HUES48 (cell line): ENCODE results near the gene RP9.
"Not testable (repeated sequence)": the region's sequence is repeated elsewhere in the genome, so short reads cannot be mapped to it uniquely, and the experiment has no call there.

Experiments used
- H3K27ac ChIP-seq: one replicate; pipeline ENCODE4 v1.7.0; 2013; ENCODE audit warnings: low read depth, low read length, inconsistent platforms
- H3K27me3 ChIP-seq: 2 replicates; pipeline ENCODE4 v1.6.1; 2013; ENCODE audit warnings: mild to moderate bottlenecking, low read length; ENCODE audit not compliant: control insufficient read depth, insufficient read depth
- H3K36me3 ChIP-seq: 2 replicates; pipeline ENCODE4 v1.6.1; 2013; ENCODE audit warnings: low read length; ENCODE audit not compliant: control insufficient read depth, insufficient read depth
- H3K4me1 ChIP-seq: 2 replicates; pipeline ENCODE4 v1.6.1; 2013; ENCODE audit warnings: mild to moderate bottlenecking, low read length; ENCODE audit not compliant: control insufficient read depth, insufficient read depth
- H3K4me3 ChIP-seq: 2 replicates; pipeline ENCODE4 v1.5.1; 2013; ENCODE audit warnings: mild to moderate bottlenecking, low read depth, low read length
- H3K9ac ChIP-seq: 2 replicates; pipeline ENCODE4 v1.6.1; 2013; ENCODE audit warnings: mild to moderate bottlenecking, low read depth, low read length, moderate library complexity
- H3K9me3 ChIP-seq: 2 replicates; pipeline ENCODE4 v1.6.1; 2013; ENCODE audit warnings: low read length; ENCODE audit not compliant: control insufficient read depth, insufficient read depth

The RP9 gene

GRCh38 chr7:33101906-33102305, 7.3 kb downstream of the RP9 start:
- no peak overlapping the region for H3K9ac ChIP-seq
- no peaks in the 10 kb centered on the region for H3K9me3 ChIP-seq
- no peak overlapping the region for H3K27ac ChIP-seq
- no peak overlapping the region for H3K4me3 ChIP-seq
- H3K27me3 ChIP-seq = no peaks in the 10 kb centered on the region
- H3K36me3 ChIP-seq = peaks cover 53% of the 10 kb centered on the region
- H3K4me1 ChIP-seq = peaks cover under 1% of the 10 kb centered on the region; the same call in 1 of the 2 replicates

- H3K27ac ChIP-seq = no peak overlapping the region
- H3K4me3 ChIP-seq = no peak overlapping the region
- no peaks in the 10 kb centered on the region for H3K9me3 ChIP-seq
- no peaks in the 10 kb centered on the region for H3K4me1 ChIP-seq
- H3K27me3 ChIP-seq = no peaks in the 10 kb centered on the region
- peaks cover 64% of the 10 kb centered on the region for H3K36me3 ChIP-seq
- H3K9ac ChIP-seq = no peak overlapping the region
These were observed 8.4 kb downstream of the RP9 start for GRCh38 chr7:33100770-33101169.

DNA sequence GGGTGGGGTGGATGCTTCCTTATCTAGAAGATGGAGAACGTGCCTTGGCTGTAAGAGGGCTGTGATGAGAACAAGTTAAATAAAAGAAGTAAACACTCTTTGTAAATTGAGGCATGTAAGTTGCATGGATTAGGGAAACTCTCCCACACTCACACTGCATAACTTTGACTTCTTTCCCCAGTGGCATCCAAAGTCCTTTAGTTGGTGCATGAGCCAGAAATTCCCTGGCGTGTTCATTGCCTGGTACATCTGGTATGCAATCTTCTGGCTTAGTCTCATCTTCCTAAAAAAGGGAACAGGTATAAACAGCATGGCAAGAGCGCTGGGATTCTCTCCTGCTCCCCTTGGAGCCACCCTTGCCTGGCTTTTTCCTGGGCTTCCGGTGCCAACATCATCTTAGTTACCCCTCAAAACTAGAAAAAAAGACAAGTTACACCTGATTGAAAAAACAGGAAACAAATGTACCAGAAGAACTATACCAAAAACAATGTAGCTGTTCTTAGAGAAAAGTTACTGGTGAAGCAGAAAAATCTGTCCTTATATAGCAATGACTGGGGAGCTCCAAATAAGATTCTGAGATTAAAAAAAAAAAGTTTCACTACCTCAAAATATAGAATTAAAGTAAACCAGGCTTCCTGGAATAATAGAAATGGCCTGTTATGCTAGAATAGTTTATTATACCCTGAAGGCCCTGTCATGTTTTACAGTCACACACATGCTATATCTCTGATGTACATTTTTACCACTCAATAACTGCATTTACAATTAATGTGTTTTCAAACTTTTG, 9.9 kb downstream of the RP9 start:
- H3K36me3 ChIP-seq = peaks cover 77% of the 10 kb centered on the region
- no peaks in the 10 kb centered on the region for H3K27me3 ChIP-seq
- H3K9me3 ChIP-seq = no peaks in the 10 kb centered on the region
- H3K9ac ChIP-seq = no peak overlapping the region
- no peak overlapping the region for H3K4me3 ChIP-seq
- no peaks in the 10 kb centered on the region for H3K4me1 ChIP-seq
- H3K27ac ChIP-seq = no peak overlapping the region

GRCh38 chr7:33094745-33095275, 14.4 kb downstream of the RP9 start:
- H3K27me3 ChIP-seq, H3K9ac ChIP-seq, H3K9me3 ChIP-seq, H3K27ac ChIP-seq, H3K4me1 ChIP-seq, H3K4me3 ChIP-seq: not testable (repeated sequence)
- peaks cover 57% of the 10 kb centered on the region for H3K36me3 ChIP-seq

DNA sequence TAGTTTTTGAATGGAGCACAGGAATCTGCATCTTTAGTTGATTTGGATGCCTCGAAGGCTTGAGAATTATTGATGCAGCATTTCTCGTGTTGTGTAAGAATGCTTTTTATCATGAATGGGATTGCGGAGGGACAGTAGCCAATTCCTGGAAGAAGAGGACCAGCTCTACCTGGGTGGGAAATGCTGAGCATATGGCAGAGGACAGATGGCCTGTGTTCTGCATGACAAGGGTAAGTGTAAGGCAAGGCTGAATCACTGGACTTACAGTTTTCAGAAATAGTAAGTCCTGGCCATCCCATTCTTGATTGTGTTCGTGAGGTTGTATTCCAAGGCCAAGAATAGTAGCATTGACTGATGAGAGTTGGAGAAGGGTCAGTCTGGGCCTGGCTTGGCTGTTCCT, 15.9 kb downstream of the RP9 start:
- peaks cover 41% of the 10 kb centered on the region for H3K36me3 ChIP-seq
- H3K9me3 ChIP-seq = no peaks in the 10 kb centered on the region
- H3K9ac ChIP-seq = no peak overlapping the region
- H3K27ac ChIP-seq = no peak overlapping the region
- H3K4me3 ChIP-seq = no peak overlapping the region
- H3K27me3 ChIP-seq = no peaks in the 10 kb centered on the region
- H3K4me1 ChIP-seq = no peaks in the 10 kb centered on the region

DNA sequence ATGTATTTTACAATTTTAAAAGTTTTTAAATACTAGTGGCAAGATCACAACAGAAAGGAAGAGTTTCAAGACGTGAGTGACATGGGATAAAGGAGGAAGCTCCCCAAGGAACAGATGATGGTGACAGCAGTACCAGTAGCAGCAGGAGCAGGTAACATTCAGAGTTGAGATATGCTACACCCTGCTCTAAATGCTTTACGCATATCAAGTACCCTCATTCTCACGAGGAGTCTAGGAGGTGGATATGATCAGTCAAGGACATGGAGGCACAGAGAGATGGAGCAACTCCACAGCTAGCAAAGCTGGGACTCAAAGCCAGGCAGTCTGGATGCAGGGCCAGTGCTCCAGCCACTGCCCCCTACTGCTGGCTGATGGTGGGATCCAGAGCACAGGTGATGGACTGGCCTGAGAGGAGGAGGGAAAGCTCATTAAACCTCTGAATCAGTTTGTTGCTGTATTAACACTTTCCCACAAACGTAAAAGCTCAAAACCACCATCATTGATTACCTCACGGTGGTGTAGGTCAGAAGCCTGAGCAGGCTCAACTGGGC, 17.5 kb downstream of the RP9 start:
- H3K27me3 ChIP-seq = no peaks in the 10 kb centered on the region
- H3K36me3 ChIP-seq = peaks cover 27% of the 10 kb centered on the region
- H3K4me1 ChIP-seq = no peaks in the 10 kb centered on the region
- no peaks in the 10 kb centered on the region for H3K9me3 ChIP-seq
- H3K27ac ChIP-seq = no peak overlapping the region
- no peak overlapping the region for H3K9ac ChIP-seq
- no peak overlapping the region for H3K4me3 ChIP-seq

GRCh38 chr7:33091111-33091531, 18.1 kb downstream of the RP9 start:
- Histone ChIP-seq H3K4me3 (no peak overlapping the region), H3K9me3 (no peaks in the 10 kb centered on the region), H3K27me3 (no peaks in the 10 kb centered on the region), H3K27ac (no peak overlapping the region), H3K4me1 (no peaks in the 10 kb centered on the region), H3K9ac (no peak overlapping the region), H3K36me3 (peaks cover 21% of the 10 kb centered on the region)

DNA sequence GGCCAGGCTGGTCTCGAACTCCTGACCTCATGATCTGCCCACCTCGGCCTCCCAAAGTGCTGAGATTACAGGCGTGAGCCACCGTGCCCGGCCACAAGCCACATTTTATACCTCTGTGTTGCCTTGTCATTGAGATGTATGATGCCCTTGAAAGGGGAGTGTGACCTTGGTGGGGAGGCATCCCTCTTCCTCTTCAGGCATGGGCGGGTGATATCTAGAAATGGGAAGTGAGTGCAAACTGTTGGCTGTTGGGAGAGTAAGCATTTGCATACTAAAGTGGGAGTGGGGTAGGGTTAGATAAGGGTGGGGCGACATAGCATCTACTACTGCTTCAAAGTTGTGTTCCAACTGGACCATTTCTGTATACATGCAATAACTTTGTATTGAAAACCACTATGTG, 20.1 kb downstream of the RP9 start:
- Histone ChIP-seq H3K36me3 (peaks cover 3% of the 10 kb centered on the region), H3K27me3 (no peaks in the 10 kb centered on the region), H3K4me3 (no peak overlapping the region), H3K27ac (no peak overlapping the region), H3K9ac (no peak overlapping the region), H3K4me1 (no peaks in the 10 kb centered on the region), H3K9me3 (no peaks in the 10 kb centered on the region)

DNA sequence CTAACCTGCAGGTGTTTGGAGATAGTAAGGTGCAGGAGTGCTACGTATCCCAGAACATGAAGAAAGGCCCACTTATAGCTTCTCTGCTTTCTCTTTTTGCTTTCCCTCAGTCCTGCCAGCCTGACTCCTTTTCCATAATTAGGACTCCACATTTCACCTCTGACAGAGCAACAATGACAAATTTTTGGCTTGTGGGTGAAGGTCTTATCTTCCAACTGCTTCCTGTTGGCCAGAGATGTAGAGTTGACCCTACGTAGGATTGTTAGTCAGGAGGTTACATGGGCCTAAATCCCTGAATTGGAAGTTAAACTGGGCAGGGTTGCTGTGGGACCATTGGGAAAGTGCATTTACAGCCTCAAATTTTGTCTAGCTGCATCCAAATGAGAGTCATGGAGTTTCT, 21.3 kb downstream of the RP9 start:
- Histone ChIP-seq H3K4me1 (no peaks in the 10 kb centered on the region), H3K36me3 (no peaks in the 10 kb centered on the region), H3K4me3 (no peak overlapping the region), H3K9ac (no peak overlapping the region), H3K27me3 (no peaks in the 10 kb centered on the region), H3K9me3 (no peaks in the 10 kb centered on the region), H3K27ac (no peak overlapping the region)

DNA sequence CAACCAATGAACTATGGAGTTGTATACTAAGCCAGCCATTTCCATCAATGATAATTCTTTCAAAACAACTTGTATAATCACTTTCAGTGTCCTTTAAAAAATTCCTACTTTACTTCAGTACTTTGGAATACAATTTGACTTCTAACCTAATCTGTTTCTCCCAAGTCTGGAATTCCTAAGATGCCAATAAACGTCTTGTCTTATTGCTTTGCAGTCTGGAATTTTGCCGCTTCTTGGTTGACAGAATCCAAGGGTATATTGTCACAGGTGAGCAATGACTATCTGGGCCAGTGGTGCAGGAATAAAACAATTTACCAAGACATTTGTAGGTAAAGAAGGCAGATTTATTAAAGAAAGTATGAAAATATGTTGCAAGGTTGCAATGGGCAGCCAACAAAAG, 21.8 kb downstream of the RP9 start:
- no peaks in the 10 kb centered on the region for H3K36me3 ChIP-seq
- H3K27ac ChIP-seq = no peak overlapping the region
- no peaks in the 10 kb centered on the region for H3K9me3 ChIP-seq
- H3K9ac ChIP-seq = no peak overlapping the region
- H3K4me1 ChIP-seq = no peaks in the 10 kb centered on the region
- H3K27me3 ChIP-seq = no peaks in the 10 kb centered on the region
- no peak overlapping the region for H3K4me3 ChIP-seq
